GM12892 (cell line): Measurements from ENCODE around the gene WTIP.

Experiments used
- POLR2A ChIP-seq: IDR thresholded peaks from 2 replicates; pipeline ENCODE4 v1.6.1; 2011; ENCODE audit warnings: low read depth, low read length, control low read depth
- POLR2AphosphoS5 ChIP-seq: IDR thresholded peaks from 2 replicates; pipeline ENCODE4 v1.6.1; 2011; ENCODE audit warnings: low read depth, low read length, control low read depth
- TAF1 ChIP-seq: IDR thresholded peaks from 2 replicates; pipeline ENCODE4 v1.6.1; 2011; ENCODE audit warnings: low read depth, mild to moderate bottlenecking, control low read depth, low read length, borderline replicate concordance

GRCh38 chr19:34448191-34448590, 33.4 kb upstream of the WTIP start:
- TF ChIP-seq POLR2A (no peak), POLR2AphosphoS5 (no peak), TAF1 (no peak)
